ENCODE measurements around the gene NSMF. TPM values are rescaled to one million over a fixed set of nuclear protein-coding genes. Genes with fewer than 3 reads are reported as not detected.

Gene NSMF
- total and polyA plus RNA-seq, 2 donors (not counting 1 experiment from before 2014, with no cell fraction given): 28.7 to 59.4 TPM

DNA sequence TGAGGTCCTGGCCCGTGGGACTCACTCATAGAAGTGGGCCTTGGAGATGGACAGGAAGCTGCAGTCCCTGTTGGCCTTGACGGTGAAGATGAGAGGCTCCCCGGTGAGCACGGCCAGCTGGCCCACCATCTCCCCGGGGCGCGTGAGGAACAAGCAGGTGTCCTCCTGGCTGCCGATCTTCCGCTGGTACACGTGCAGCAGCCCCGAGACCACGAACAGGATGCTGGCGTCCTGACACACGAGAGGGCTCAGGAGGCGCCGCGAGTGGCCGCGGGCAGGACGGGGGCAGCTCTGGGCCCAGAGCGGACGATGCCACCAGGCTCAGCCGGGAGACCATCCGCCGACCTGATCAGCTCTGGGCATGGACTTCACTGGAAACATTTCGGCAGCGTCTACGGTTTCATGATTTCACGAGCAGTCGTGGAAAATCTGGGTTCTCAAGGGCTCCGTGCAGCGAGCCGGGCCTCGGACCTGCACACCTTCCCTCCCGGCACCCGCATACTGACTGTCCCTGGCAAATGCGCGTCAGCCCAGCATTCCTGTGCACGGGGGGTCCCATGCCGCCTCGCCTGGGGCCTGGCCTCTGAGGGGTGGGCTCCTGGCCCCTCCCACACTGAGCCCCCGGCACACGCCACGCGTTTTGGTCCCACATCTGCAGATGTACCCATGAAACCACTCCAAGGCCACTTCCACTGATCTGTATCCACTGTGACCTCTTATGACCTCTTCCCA is 41.7 kb upstream of the NSMF start:
- Histone ChIP-seq H3K27ac (ENCODE audit: low read length in 2 of 2) (no peak overlapping the region), H3K9ac (ENCODE audit: low read length) (no peak overlapping the region), H3K27me3 (replicated peaks in 1 of 4; ENCODE audit: control extremely low read depth in 1 of 4, control insufficient read depth in 3 of 4, insufficient read depth in 4 of 4, low read length in 3 of 4) (no peaks in the 10 kb centered on the region), H3K9me3 (ENCODE audit: control extremely low read depth in 1 of 3, control insufficient read depth in 2 of 3, insufficient read depth in 1 of 3, low read length in 2 of 3) (peaks cover 0 to 72% (median 0%) of the 10 kb centered on the region in 3 donors), H4K20me1 (ENCODE audit: control insufficient read depth, insufficient read depth, low read length, poor library complexity, severe bottlenecking) (no peaks in the 10 kb centered on the region), H3K36me3 (replicated peaks in 1 of 2; ENCODE audit: control extremely low read depth in 1 of 2, control insufficient read depth in 1 of 2, extremely low read depth in 1 of 2, insufficient read depth in 2 of 2, low read length in 1 of 2) (peaks cover 0 to 7% of the 10 kb centered on the region in 2 experiments), H3K4me2 (replicated peaks; ENCODE audit: low read depth, low read length, poor library complexity, severe bottlenecking) (no peak overlapping the region), H3K4me1 (ENCODE audit: control insufficient read depth in 2 of 2, insufficient read depth in 2 of 2, low read length in 2 of 2) (no peaks in the 10 kb centered on the region), H2AFZ (ENCODE audit: insufficient read depth, low read depth, low read length, poor library complexity, severe bottlenecking) (no peak overlapping the region), H3K79me2 (ENCODE audit: control insufficient read depth, insufficient read depth, low read length) (no peaks in the 10 kb centered on the region), H3K4me3 (ENCODE audit: control extremely low read depth in 1 of 5, extremely low read depth in 1 of 5, insufficient read depth in 1 of 5, low read depth in 2 of 5, low read length in 4 of 5) (no peak overlapping the region)
- TF ChIP-seq EZH2 (IDR thresholded peaks at IDR 0.05; ENCODE audit: borderline replicate concordance, insufficient read depth, low read depth, low read length, poor library complexity, severe bottlenecking): no peak
- no peak for TF ChIP-seq CTCF (IDR thresholded peaks at IDR 0.05)
- no peak for DNase-seq
- Mint-ChIP-seq H3K9me3 (ENCODE audit: insufficient read depth) (no peaks in the 10 kb centered on the region), H3K4me3 (no peak overlapping the region), H3K4me1 (no peaks in the 10 kb centered on the region), H3K27ac (no peak overlapping the region), H3K27me3 (no peaks in the 10 kb centered on the region)
- 81% methylated on average over 45 of the region's 45 CpGs for WGBS (ENCODE audit: insufficient coverage)
- intact Hi-C loops (cut with micrococcal nuclease): no loop called here
- CTCF ChIA-PET: no interaction called here
- ATAC-seq (ENCODE audit: low read depth): no peak
- POLR2A ChIA-PET: no interaction called here

DNA sequence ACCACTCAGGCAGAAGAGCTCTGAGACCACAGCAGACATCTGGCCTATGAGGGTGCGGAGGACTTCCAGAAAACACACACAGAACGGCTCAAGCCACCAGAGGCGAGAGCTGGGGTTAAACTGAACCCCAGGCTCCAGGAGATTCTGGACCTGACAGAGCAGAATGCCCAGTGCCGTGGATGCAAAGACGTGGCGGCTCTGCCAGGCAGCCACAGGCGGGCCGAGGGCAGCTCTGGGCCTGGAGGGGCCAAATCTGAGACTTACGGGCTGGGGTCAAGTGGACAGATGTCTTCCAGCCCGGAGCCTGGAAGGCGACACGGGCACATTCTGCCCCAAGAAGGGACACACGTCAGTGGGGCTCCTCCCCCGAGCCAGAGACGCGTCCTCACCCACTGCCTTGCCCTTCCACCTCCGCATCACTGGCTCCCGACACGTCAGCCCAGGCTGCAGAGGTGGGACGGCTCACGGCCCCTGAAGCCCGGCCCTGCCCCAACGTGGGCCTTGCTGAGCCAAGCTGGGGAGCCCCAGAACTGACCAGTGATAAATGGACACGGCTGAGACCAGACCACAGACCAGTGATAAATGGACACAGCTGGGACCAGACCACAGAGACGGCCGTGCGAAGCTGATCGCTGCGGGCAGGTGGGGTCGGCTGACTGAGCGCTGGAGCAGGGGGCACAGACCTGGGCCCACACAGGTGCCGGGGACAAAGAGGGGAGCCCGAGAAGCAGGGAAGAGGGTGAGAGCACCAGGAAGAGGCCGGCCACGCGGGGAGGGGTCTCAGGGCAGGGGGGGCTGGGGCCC is 40.9 kb upstream of the NSMF start:
- TF ChIP-seq EZH2 (IDR thresholded peaks at IDR 0.05; ENCODE audit: borderline replicate concordance, insufficient read depth, low read depth, low read length, poor library complexity, severe bottlenecking): no peak
- TF ChIP-seq CTCF (IDR thresholded peaks at IDR 0.05): no peak
- H3K4me1 Mint-ChIP-seq: no peaks in the 10 kb centered on the region
- Histone ChIP-seq H3K27ac (ENCODE audit: low read length in 2 of 2) (no peak overlapping the region), H2AFZ (ENCODE audit: insufficient read depth, low read depth, low read length, poor library complexity, severe bottlenecking) (no peak overlapping the region), H3K36me3 (replicated peaks in 1 of 2; ENCODE audit: control extremely low read depth in 1 of 2, control insufficient read depth in 1 of 2, extremely low read depth in 1 of 2, insufficient read depth in 2 of 2, low read length in 1 of 2) (peaks cover 0 to 7% of the 10 kb centered on the region in 2 experiments), H3K79me2 (ENCODE audit: control insufficient read depth, insufficient read depth, low read length) (no peaks in the 10 kb centered on the region), H3K9me3 (ENCODE audit: control extremely low read depth in 1 of 3, control insufficient read depth in 2 of 3, insufficient read depth in 1 of 3, low read length in 2 of 3) (peaks cover 0 to 71% (median 0%) of the 10 kb centered on the region in 3 donors), H3K9ac (ENCODE audit: low read length) (no peak overlapping the region), H3K4me2 (replicated peaks; ENCODE audit: low read depth, low read length, poor library complexity, severe bottlenecking) (no peak overlapping the region), H4K20me1 (ENCODE audit: control insufficient read depth, insufficient read depth, low read length, poor library complexity, severe bottlenecking) (no peaks in the 10 kb centered on the region), H3K27me3 (replicated peaks in 1 of 4; ENCODE audit: control extremely low read depth in 1 of 4, control insufficient read depth in 3 of 4, insufficient read depth in 4 of 4, low read length in 3 of 4) (no peaks in the 10 kb centered on the region), H3K4me1 (ENCODE audit: control insufficient read depth in 2 of 2, insufficient read depth in 2 of 2, low read length in 2 of 2) (no peaks in the 10 kb centered on the region), H3K4me3 (ENCODE audit: control extremely low read depth in 1 of 5, extremely low read depth in 1 of 5, insufficient read depth in 1 of 5, low read depth in 2 of 5, low read length in 4 of 5) (no peak overlapping the region)
- no peak overlapping the region for H3K27ac Mint-ChIP-seq
- no peak for DNase-seq
- 94% methylated on average over 36 of the region's 36 CpGs for WGBS (ENCODE audit: insufficient coverage)
- POLR2A ChIA-PET: no interaction called here
- no peaks in the 10 kb centered on the region for H3K9me3 Mint-ChIP-seq (ENCODE audit: insufficient read depth)
- intact Hi-C loops (cut with micrococcal nuclease): no loop called here
- no peak for ATAC-seq (ENCODE audit: low read depth)
- no peaks in the 10 kb centered on the region for H3K27me3 Mint-ChIP-seq
- CTCF ChIA-PET: no interaction called here
- no peak overlapping the region for H3K4me3 Mint-ChIP-seq

Data from B cell (primary cell).